GM23248 (cell line): ENCODE measurements around the gene EMP1. TPM values are rescaled to one million over a fixed set of nuclear protein-coding genes. Genes with fewer than 3 reads are reported as not detected.
A peak's percentile ranks its signal among the peaks of the same experiment; 100 is the strongest.

Experiments
- DNase-seq: peaks from one replicate; pipeline ENCODE4 v3.0.0-alpha.2; 2015
- H2AFZ ChIP-seq: fragments of 200-600 bp; sonication (generic); 2 replicates; pipeline ENCODE4 v1.6.1; 2016; ENCODE audit warnings: antibody characterized with exemption
- H3F3A ChIP-seq: fragments of 200-600 bp; sonication (generic); 2 replicates; pipeline ENCODE4 v1.6.1; 2016; ENCODE audit warnings: mild to moderate bottlenecking, antibody characterized with exemption, mixed run types; ENCODE audit not compliant: insufficient read depth
- H3K27ac ChIP-seq: fragments of 200-600 bp; sonication (generic); 2 replicates; pipeline ENCODE4 v1.5.1; 2016; ENCODE audit warnings: mild to moderate bottlenecking
- H3K27me3 ChIP-seq: fragments of 200-600 bp; sonication (generic); replicated peaks from 2 replicates; pipeline ENCODE4 v1.6.1; 2016; ENCODE audit warnings: mild to moderate bottlenecking; ENCODE audit not compliant: insufficient read depth
- H3K36me3 ChIP-seq: fragments of 200-600 bp; sonication (generic); 2 replicates; pipeline ENCODE4 v1.6.1; 2016; ENCODE audit warnings: low read depth, mild to moderate bottlenecking
- H3K4me1 ChIP-seq: fragments of 200-600 bp; sonication (generic); 2 replicates; pipeline ENCODE4 v1.6.1; 2016; ENCODE audit warnings: mild to moderate bottlenecking; ENCODE audit not compliant: insufficient read depth
- H3K4me2 ChIP-seq: fragments of 200-600 bp; sonication (generic); one replicate; pipeline ENCODE4 v1.6.1; 2016; ENCODE audit warnings: mild to moderate bottlenecking; ENCODE audit not compliant: unreplicated experiment
- H3K4me3 ChIP-seq: fragments of 200-600 bp; sonication (generic); 2 replicates; pipeline ENCODE4 v1.5.1; 2016; ENCODE audit warnings: mild to moderate bottlenecking
- H3K79me2 ChIP-seq: fragments of 200-600 bp; sonication (generic); 2 replicates; pipeline ENCODE4 v1.6.1; 2016; ENCODE audit warnings: mild to moderate bottlenecking; ENCODE audit not compliant: insufficient read depth
- H3K9ac ChIP-seq: fragments of 200-600 bp; sonication (generic); 2 replicates; pipeline ENCODE4 v1.6.1; 2016; ENCODE audit warnings: mild to moderate bottlenecking
- H3K9me2 ChIP-seq: fragments of 200-600 bp; sonication (generic); 2 replicates; pipeline ENCODE4 v1.6.1; 2016; ENCODE audit warnings: mixed run types, mild to moderate bottlenecking, moderate library complexity; ENCODE audit not compliant: insufficient read depth
- H3K9me3 ChIP-seq: fragments of 200-600 bp; sonication (generic); one replicate; pipeline ENCODE4 v1.6.1; 2017; ENCODE audit warnings: low read depth
- H4K20me1 ChIP-seq: fragments of 200-600 bp; sonication (generic); 2 replicates; pipeline ENCODE4 v1.6.0; 2016; ENCODE audit not compliant: insufficient read depth
- EZH2 ChIP-seq: fragments of 200-600 bp; sonication (generic); IDR thresholded peaks from 2 replicates; pipeline ENCODE4 v1.6.1; 2018; ENCODE audit warnings: antibody characterized with exemption, mild to moderate bottlenecking; ENCODE audit not compliant: insufficient read depth, poor library complexity, severe bottlenecking
- EZH2phosphoT487 ChIP-seq: fragments of 200-600 bp; sonication (generic); IDR thresholded peaks from 2 replicates; pipeline ENCODE4 v1.6.1; 2018; ENCODE audit warnings: antibody characterized with exemption, moderate library complexity, mild to moderate bottlenecking, low read depth; ENCODE audit not compliant: insufficient read depth
- WGBS, 2 experiments: methylation state at CpG; one replicate each; pipeline ENCODE4 v1.1.6; 2015 to 2017; ENCODE audit warnings: low lambda C conversion rate in 2 of 2, low coverage in 1 of 2; ENCODE audit errors: missing lambda C conversion rate in 2 of 2; 5-methylcytosine and 5-hydroxymethylcytosine counted together
- in situ Hi-C: fragments of 300-500 bp; cut with MboI; formaldehyde crosslinking; loops from 2 replicates; pipeline ENCODE4 v1.15.0; 2020
- polyA plus RNA-seq: library from polyadenylated mRNA; unstranded; fragments of >200 nt; fragmentation: Nextera tagmentation; extraction: Ambion mirVana; gene quantifications from 2 replicates; pipeline ENCODE4 v1.2.1, GENCODE V29; 2016
- total RNA-seq: library from RNA; depleted of rRNA; stranded (reverse); fragments of >200 nt; shearing (Covaris generic); gene quantifications from 2 replicates; pipeline ENCODE4 v1.2.3, GENCODE V29; 2014

Gene EMP1
- total and polyA plus RNA-seq, 2 experiments from 2014 or later = 518 to 631 TPM

DNA sequence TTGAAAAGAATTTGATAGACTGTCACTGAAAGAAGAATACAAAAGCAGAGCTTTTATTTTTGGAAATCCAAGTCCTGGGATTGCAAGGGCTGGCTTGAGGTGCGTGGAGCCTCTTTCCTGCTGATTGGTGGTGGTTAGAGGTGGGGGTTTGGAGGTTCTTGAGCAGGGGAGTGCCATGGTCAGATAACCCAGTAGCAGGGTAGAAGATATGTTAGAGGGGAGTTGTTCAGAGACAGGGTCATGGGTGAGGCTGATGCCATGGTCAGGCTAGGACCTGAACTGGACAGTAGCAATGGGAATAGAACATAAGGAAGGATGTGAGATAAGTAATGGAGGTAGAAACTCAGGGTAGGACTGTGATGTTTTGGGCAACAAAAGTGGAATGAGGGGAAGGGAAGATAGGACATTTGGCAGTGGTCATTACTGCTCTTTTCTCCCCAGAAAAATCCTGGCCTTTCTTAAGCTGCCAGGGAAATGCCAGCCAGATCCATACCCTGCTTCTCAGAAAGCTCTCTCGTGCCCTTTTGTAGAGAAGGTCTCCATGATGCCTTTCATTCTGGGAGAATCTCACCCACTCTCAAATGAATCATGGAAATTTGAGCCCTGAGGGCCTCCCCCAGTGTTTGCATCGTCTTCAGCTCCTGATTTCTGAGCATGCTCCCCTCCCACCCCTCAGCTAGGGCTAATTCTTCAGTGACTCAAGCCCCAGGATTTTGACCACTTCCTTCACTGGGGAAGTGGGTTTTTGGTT, 9.5 kb downstream of the EMP1 start:
- no peaks in the 10 kb centered on the region for H3K9me3 ChIP-seq
- peak overlapping the region; percentile 100 for H3K27ac ChIP-seq
- H3K4me2 ChIP-seq = peak overlapping the region; percentile 97
- no peaks in the 10 kb centered on the region for H3K9me2 ChIP-seq
- peaks cover 96% of the 10 kb centered on the region for H3K79me2 ChIP-seq
- peaks cover 12% of the 10 kb centered on the region; the same call in 1 of the 2 replicates for H4K20me1 ChIP-seq
- no peak overlapping the region for H2AFZ ChIP-seq
- H3K4me3 ChIP-seq = peak overlapping the region; percentile 98
- peak overlapping the region; percentile 99 for H3K9ac ChIP-seq
- no peak for TF ChIP-seq EZH2phosphoT487
- no peak for TF ChIP-seq EZH2
- H3K36me3 ChIP-seq = peaks cover 45% of the 10 kb centered on the region
- peaks cover 95% of the 10 kb centered on the region for H3K4me1 ChIP-seq
- H3F3A ChIP-seq = peaks cover 94% of the 10 kb centered on the region
- WGBS, 2 experiments = 15 to 17% methylated on average over 3 of the region's 3 CpGs
- H3K27me3 ChIP-seq = no peaks in the 10 kb centered on the region
- DNase-seq = peak; percentile 98
- in situ Hi-C loops = no loop called here

DNA sequence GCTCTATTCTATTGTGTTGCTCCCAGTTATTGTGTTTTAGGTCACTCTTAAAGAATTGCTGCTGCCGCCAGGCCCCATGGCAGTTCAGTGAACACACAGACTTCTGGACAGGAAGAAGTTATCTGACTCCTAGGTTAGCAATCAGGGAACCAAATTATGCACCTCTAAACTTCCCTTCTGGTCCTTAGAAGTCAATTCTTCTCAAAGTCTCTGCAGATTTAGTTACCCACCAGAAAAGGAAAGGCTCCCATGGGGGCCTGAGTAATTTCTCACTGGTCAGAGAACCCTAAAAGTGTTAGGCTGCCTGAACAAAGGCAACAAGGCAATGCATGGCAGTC, 10.0 kb downstream of the EMP1 start:
- Histone ChIP-seq H3K9me2 (no peaks in the 10 kb centered on the region), H3K4me1 (peaks cover 95% of the 10 kb centered on the region), H3K79me2 (peaks cover 96% of the 10 kb centered on the region), H3K27me3 (no peaks in the 10 kb centered on the region), H3K9me3 (no peaks in the 10 kb centered on the region), H3F3A (peaks cover 94% of the 10 kb centered on the region), H4K20me1 (peaks cover 13% of the 10 kb centered on the region; the same call in 1 of the 2 replicates), H2AFZ (no peak overlapping the region), H3K9ac (peak overlapping the region; percentile 99), H3K4me2 (peak overlapping the region; percentile 83), H3K27ac (peak overlapping the region; percentile 100), H3K4me3 (peak overlapping the region; percentile 46), H3K36me3 (peaks cover 51% of the 10 kb centered on the region)
- in situ Hi-C loops = no loop called here
- TF ChIP-seq EZH2 = no peak
- no peak for TF ChIP-seq EZH2phosphoT487
- no peak for DNase-seq
- 0% methylated on average over 1 of the region's 1 CpG for WGBS, 2 experiments

DNA sequence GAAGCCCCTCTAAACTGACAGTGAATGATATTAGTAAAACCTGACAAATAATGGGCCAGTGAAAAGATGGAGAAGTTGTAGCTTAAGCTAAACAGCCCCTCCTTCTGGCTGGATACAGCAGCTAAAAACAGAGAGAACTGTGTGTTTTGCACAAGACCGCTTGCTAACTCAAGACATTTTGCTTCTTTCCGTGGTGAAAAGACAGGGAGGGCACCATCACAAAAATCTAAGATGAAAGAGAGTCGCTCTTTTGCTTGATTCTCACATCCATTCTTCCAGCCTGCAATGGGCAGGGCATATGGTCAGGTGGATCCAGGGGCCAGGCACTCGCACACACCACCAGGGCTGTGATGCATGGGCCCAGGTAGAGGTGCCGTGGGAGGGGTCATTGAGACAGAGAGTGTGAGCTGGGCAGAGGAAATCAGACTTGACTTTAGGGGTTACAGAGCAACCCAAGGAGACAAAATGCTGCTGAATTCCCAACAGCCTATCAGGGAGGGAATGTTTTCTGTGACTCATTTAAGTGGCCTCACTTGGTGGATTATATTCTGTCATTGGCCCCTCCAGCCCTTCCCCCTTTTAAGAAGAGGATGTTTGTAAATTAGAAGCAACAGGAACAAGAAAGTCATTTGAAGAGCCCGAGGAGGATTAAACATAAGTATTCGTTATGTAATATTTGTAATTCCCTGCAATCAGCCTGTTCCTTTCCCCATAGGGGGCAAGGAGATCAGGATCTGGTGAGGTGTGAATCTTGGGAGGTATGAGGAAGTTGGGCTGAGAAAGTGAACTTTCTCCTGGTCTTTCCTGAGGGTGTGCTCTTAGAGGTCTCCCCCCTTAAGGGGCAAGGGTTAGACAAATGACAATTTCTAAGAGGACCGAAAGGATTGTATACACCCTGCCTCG, 12.3 kb downstream of the EMP1 start:
- Histone ChIP-seq H4K20me1 (peaks cover 13% of the 10 kb centered on the region; the same call in 1 of the 2 replicates), H3K27ac (peak overlapping the region; percentile 100), H3K4me1 (peaks cover 84% of the 10 kb centered on the region), H3K9me3 (no peaks in the 10 kb centered on the region), H3K4me3 (peak overlapping the region; percentile 46), H3K4me2 (peak overlapping the region; percentile 83), H2AFZ (no peak overlapping the region), H3K36me3 (peaks cover 65% of the 10 kb centered on the region), H3F3A (peaks cover 97% of the 10 kb centered on the region), H3K9ac (peak overlapping the region; percentile 99), H3K9me2 (no peaks in the 10 kb centered on the region), H3K79me2 (peaks cover 96% of the 10 kb centered on the region), H3K27me3 (no peaks in the 10 kb centered on the region)
- no peak for TF ChIP-seq EZH2
- TF ChIP-seq EZH2phosphoT487 = no peak
- in situ Hi-C loops = no loop called here
- peak; percentile 64 for DNase-seq
- WGBS, 2 experiments = 33 to 36% methylated on average over 9 of the region's 9 CpGs

DNA sequence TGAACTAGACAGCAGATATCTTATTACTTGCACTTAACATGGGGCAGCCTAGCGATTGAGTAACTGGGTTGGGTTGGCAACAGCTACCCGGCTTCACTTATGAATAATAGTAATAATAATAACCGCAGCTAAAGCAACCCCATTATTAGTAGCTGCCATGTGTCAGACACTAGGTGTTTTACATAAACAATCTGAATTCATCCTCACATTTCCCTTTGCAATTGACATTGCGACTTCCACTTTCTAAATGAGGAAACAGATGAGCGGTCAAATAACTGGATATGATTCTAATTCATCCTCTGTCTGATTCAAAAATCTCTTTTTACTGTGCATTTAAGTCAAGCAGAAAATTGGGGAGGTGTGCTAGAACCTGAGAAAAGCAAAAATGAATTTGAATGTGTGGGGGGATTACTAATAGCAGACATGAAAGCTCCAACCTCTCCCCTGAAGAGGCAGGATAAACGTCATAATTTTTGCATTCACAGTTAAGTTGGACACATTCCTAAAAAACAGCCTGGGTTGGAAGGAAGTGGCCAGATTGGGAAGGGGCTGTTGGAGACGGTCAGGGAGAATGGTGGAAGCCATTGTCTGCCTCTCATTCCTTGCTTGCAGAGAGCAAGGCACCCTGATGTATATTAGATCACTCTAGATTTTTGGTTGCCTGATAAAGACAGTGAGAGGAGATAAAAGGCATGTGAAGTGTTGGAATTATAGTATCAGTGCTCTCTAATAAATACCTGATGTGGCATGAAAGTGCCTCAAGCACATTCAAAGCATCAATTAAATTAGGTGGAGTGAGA, 13.1 kb downstream of the EMP1 start:
- Histone ChIP-seq H3K9me2 (no peaks in the 10 kb centered on the region), H3F3A (peaks cover 96% of the 10 kb centered on the region), H2AFZ (no peak overlapping the region), H3K4me2 (peak overlapping the region; percentile 83), H3K4me1 (peaks cover 76% of the 10 kb centered on the region), H3K9me3 (no peaks in the 10 kb centered on the region), H3K36me3 (peaks cover 64% of the 10 kb centered on the region), H3K27me3 (no peaks in the 10 kb centered on the region), H3K9ac (peak overlapping the region; percentile 99), H3K27ac (peak overlapping the region; percentile 100), H3K79me2 (peaks cover 95% of the 10 kb centered on the region), H3K4me3 (peak overlapping the region; percentile 46), H4K20me1 (peaks cover 13% of the 10 kb centered on the region; the same call in 1 of the 2 replicates)
- in situ Hi-C loops = loop anchor here (5.0 kb wide), 1 partner anchor 112 kb away; no protein-coding TSS in a partner anchor
- TF ChIP-seq EZH2phosphoT487 (no peak), EZH2 (no peak)
- WGBS, 2 experiments = 30 to 33% methylated on average over 7 of the region's 7 CpGs
- DNase-seq = peak; percentile 65
